ENCODE measurements around the gene BATF3. TPM values are rescaled to one million over a fixed set of nuclear protein-coding genes. Genes with fewer than 3 reads are reported as not detected.
"Not testable (repeated sequence)": the region's sequence is repeated elsewhere in the genome, so short reads cannot be mapped to it uniquely, and the experiment has no call there.

Gene BATF3
- total RNA-seq, 2 donors from 2014 or later = 46.6 to 137 TPM

DNA sequence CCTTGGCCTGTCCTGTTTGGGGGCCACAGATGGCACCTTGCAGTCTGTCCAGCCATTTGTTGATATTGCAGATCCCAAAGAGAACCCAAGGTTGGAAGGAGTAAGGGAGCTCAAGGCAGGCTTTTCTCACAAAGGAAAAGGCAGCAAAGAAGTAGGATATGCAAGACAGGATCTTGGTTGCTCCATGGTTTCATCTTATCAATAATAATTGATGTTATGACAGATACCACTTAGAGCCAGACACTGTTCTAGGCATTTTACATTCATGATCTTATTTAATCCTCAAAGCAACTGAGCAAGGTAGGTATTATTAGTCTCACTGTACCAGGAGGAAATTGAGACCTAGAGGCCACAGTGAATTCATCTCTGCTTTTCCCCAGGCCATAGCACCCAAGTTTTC lies 28.8 kb downstream of the BATF3 start:
- H3K4me1 Mint-ChIP-seq (ENCODE audit: low read depth in 2 of 2) = peaks cover 21 to 39% of the 10 kb centered on the region in 2 donors
- ATAC-seq = no peak
- no peaks in the 10 kb centered on the region for H3K36me3 Mint-ChIP-seq
- H3K4me3 Mint-ChIP-seq = peak overlapping the region; percentile 31
- H3K9me3 Mint-ChIP-seq = no peaks in the 10 kb centered on the region
- peaks cover 20 to 22% of the 10 kb centered on the region in 2 donors for H3K27me3 Mint-ChIP-seq
- DNase-seq (ENCODE audit: low spot score) = no peak
- H3K27ac Mint-ChIP-seq = no peak overlapping the region

DNA sequence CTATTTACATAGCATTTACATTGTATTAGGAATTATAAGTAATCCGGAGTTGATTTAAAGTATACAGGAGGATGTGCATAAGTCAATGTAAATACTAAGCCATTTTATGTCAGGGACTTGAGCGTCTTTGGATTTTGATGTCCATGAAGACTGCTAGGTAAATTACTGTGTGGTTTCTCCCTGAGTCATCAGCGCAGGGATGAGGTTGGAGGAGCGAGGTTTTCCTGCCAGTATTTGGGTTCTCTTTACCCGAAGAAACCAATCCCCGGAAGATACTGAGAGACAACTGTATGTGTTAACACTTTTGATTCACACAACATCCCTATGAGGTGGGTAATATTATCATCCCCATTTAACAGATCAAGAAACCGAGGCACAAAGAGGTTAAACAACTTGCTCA lies 29.3 kb downstream of the BATF3 start:
- peaks cover 20 to 25% of the 10 kb centered on the region in 2 donors for H3K27me3 Mint-ChIP-seq
- no peak overlapping the region for H3K27ac Mint-ChIP-seq
- H3K4me1 Mint-ChIP-seq (ENCODE audit: low read depth in 2 of 2) = peaks cover 26 to 44% of the 10 kb centered on the region in 2 donors
- ATAC-seq = no peak
- H3K36me3 Mint-ChIP-seq = no peaks in the 10 kb centered on the region
- no peak for DNase-seq (ENCODE audit: low spot score)
- H3K4me3 Mint-ChIP-seq = no peak overlapping the region
- no peaks in the 10 kb centered on the region for H3K9me3 Mint-ChIP-seq

- H3K9me3 Mint-ChIP-seq = no peaks in the 10 kb centered on the region
- no peaks in the 10 kb centered on the region for H3K36me3 Mint-ChIP-seq
- H3K27me3 Mint-ChIP-seq = peaks cover 15 to 22% of the 10 kb centered on the region in 2 donors
- no peak for DNase-seq (ENCODE audit: low spot score)
- peak overlapping the region in 1 of 2 donors; percentile 20 for H3K27ac Mint-ChIP-seq
- no peak for ATAC-seq
- peaks cover 29 to 48% of the 10 kb centered on the region in 2 donors for H3K4me1 Mint-ChIP-seq (ENCODE audit: low read depth in 2 of 2)
- H3K4me3 Mint-ChIP-seq = no peak overlapping the region
These were observed 30.0 kb downstream of the BATF3 start for GRCh38 chr1:212669600-212669999.

DNA sequence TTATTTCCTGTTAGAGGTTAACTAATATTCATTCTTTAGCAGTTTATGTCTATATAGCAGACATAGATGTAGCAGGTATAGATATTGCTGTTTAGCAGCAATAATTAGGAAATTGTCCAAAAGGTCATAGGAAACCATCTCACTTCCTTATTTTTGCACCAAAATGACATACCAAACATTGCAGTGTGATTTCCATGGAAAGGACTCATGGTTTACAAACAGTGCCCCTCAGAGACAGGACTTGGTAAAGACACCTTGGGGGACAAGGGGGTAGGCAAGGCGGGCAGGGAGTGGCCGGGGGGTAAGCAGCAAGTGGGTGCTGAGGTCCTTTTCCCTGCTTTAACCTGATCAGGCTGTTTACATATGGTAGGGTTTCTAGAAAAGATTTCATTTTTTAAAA lies 30.5 kb downstream of the BATF3 start:
- ATAC-seq = no peak
- Mint-ChIP-seq H3K9me3 (no peaks in the 10 kb centered on the region), H3K4me3 (no peak overlapping the region), H3K27ac (peak overlapping the region; percentile 7 to 20), H3K4me1 (ENCODE audit: low read depth in 2 of 2) (peaks cover 29 to 49% of the 10 kb centered on the region in 2 donors), H3K36me3 (no peaks in the 10 kb centered on the region), H3K27me3 (peaks cover 13 to 22% of the 10 kb centered on the region in 2 donors)
- no peak for DNase-seq (ENCODE audit: low spot score)

- ATAC-seq = no peak
- H3K9me3 Mint-ChIP-seq = no peaks in the 10 kb centered on the region
- no peak for DNase-seq (ENCODE audit: low spot score)
- H3K27me3 Mint-ChIP-seq = peaks cover 13 to 22% of the 10 kb centered on the region in 2 donors
- peak overlapping the region in 1 of 2 donors; percentile 7 for H3K27ac Mint-ChIP-seq
- H3K36me3 Mint-ChIP-seq = no peaks in the 10 kb centered on the region
- no peak overlapping the region for H3K4me3 Mint-ChIP-seq
- peaks cover 29 to 49% of the 10 kb centered on the region in 2 donors for H3K4me1 Mint-ChIP-seq (ENCODE audit: low read depth in 2 of 2)
These were observed 31.2 kb downstream of the BATF3 start for GRCh38 chr1:212668477-212668876.

GRCh38 chr1:212667223-212668139 lies 32.2 kb downstream of the BATF3 start:
- DNase-seq (ENCODE audit: low spot score) (no peak), ATAC-seq (peak; percentile 64 to 79)
- no peaks in the 10 kb centered on the region for H3K36me3 Mint-ChIP-seq
- peak overlapping the region; percentile 74 for H3K4me3 Mint-ChIP-seq
- peak overlapping the region; percentile 60 to 62 for H3K27ac Mint-ChIP-seq
- peaks cover 13 to 21% of the 10 kb centered on the region in 2 donors for H3K27me3 Mint-ChIP-seq
- no peaks in the 10 kb centered on the region for H3K9me3 Mint-ChIP-seq
- peaks cover 29 to 49% of the 10 kb centered on the region in 2 donors for H3K4me1 Mint-ChIP-seq (ENCODE audit: low read depth in 2 of 2)

DNA sequence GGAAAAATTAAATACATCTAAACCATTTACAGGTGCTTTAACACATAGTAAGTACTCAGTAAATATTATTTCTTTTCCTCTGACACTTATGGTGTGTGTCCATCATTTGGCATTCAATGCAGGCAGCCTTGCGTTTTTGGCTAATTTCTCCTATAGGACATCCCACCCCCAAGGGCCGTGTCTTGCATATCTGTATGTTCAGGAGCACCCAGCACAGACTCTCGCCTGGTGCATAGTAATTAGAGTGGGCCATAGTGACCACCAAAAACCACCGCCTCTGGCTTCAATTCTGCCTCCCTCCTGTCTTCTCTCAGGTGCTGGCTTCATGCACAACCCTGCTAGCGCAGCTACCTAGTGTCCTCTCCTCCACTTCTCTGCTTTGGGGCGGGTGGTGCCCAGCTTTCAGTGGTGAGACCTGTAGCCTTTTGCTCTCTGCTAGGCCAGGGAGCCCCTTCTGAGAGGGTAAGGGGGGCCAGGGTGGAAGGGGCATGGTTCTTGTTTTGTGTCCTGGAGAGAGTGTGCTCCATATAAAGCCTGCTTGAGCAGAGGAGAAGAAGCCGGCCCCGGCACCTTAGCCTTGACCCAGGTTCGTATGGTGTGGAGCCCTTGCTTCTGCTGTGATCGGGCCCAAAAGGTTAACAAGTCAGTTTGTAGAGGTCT lies 33.4 kb downstream of the BATF3 start:
- Mint-ChIP-seq H3K4me1 (ENCODE audit: low read depth in 2 of 2) (peaks cover 25 to 46% of the 10 kb centered on the region in 2 donors), H3K9me3 (no peaks in the 10 kb centered on the region), H3K36me3 (no peaks in the 10 kb centered on the region), H3K27ac (peak overlapping the region; percentile 60 to 62), H3K4me3 (peak overlapping the region; percentile 74), H3K27me3 (peaks cover 17 to 21% of the 10 kb centered on the region in 2 donors)
- ATAC-seq (no peak), DNase-seq (ENCODE audit: low spot score) (no peak)

- ATAC-seq (peak; percentile 93 to 94), DNase-seq (ENCODE audit: low spot score) (peak; percentile 79)
- Mint-ChIP-seq H3K27me3 (peaks cover 17 to 25% of the 10 kb centered on the region in 2 donors), H3K27ac (peak overlapping the region; percentile 40 to 56), H3K36me3 (no peaks in the 10 kb centered on the region), H3K9me3 (no peaks in the 10 kb centered on the region), H3K4me3 (peak overlapping the region; percentile 74), H3K4me1 (ENCODE audit: low read depth in 2 of 2) (peaks cover 22 to 43% of the 10 kb centered on the region in 2 donors)
These were observed 34.2 kb downstream of the BATF3 start for GRCh38 chr1:212665241-212666115.

- no peaks in the 10 kb centered on the region for H3K9me3 Mint-ChIP-seq
- H3K4me3 Mint-ChIP-seq = peak overlapping the region; percentile 44
These were observed 35.0 kb downstream of the BATF3 start for GRCh38 chr1:212664409-212665199.

GRCh38 chr1:212658250-212658649 lies 41.4 kb downstream of the BATF3 start:
- not testable (repeated sequence) for H3K9me3 Mint-ChIP-seq; H3K27ac Mint-ChIP-seq; DNase-seq (ENCODE audit: low spot score); ATAC-seq; H3K4me3 Mint-ChIP-seq; H3K4me1 Mint-ChIP-seq (ENCODE audit: low read depth in 2 of 2); H3K36me3 Mint-ChIP-seq
- H3K27me3 Mint-ChIP-seq = peaks cover 30 to 46% of the 10 kb centered on the region in 2 donors

More at GRCh38 chr1:212664409-212665199, 35.0 kb downstream of the BATF3 start:
- DNase-seq (ENCODE audit: low spot score) (no peak), ATAC-seq (no peak)
- Mint-ChIP-seq H3K4me1 (ENCODE audit: low read depth in 2 of 2) (peaks cover 22 to 43% of the 10 kb centered on the region in 2 donors), H3K27ac (peak overlapping the region in 1 of 2 donors; percentile 40), H3K36me3 (no peaks in the 10 kb centered on the region), H3K27me3 (peaks cover 15 to 28% of the 10 kb centered on the region in 2 donors)

DNA sequence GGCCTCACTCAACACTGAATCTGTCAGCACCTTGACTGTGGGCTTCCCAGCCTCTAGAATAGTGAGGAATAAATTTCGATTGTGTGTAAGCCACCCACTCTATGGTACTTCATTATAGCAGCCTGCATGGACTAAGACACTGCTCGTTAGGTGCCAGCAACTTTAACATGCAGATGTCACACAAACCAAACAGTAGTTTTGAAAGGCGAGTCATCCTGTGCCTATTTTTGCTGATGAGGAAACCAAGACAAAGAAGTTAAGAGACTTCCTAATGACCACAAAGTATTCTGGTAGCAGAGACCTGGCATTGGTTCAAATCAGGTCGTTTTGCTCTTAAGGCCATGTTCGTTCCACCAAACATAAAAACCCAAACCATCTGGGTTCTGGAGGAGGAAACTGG lies 42.9 kb downstream of the BATF3 start:
- Mint-ChIP-seq H3K27ac (no peak overlapping the region), H3K9me3 (no peaks in the 10 kb centered on the region), H3K36me3 (no peaks in the 10 kb centered on the region), H3K4me3 (no peak overlapping the region), H3K27me3 (peaks cover 32 to 39% of the 10 kb centered on the region in 2 donors), H3K4me1 (ENCODE audit: low read depth in 2 of 2) (no peaks in the 10 kb centered on the region)
- no peak for DNase-seq (ENCODE audit: low spot score)
- no peak for ATAC-seq

DNA sequence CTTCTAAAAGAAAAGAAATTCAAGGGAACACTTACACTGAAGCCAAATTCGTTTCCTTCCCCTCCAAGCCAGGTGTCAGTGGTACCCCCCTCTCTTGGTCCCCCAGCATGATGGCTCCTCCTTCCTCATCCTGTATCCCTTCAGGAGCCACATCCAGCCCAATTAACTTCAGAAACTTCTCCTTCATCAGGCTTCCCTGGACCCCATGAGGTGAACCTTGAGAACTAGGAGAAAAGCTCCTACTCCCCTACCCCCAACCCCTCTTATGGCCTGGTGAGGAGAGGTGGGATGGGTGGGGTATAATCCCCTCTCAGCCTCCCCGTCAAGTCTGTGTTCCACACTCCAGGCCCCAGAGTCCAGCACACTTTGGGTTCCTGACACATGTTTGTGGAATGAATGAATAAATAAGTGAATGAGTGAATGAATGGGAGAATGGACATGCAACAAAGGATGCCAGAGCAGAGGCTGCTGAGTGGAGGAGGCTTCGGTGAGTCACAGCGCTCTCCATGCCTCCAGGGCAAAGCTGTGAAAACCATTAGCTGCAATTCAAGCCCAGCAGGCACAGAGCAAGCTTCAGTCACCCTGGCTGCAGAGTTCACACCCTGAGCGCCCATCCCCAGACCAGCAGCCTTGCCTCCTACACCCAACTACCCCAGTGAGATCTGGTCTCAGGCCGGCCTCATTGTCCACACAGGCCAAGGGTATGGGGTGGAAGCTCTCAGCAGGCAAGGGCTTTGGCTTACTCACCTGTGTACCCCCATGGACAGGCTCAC lies 43.8 kb downstream of the BATF3 start:
- Mint-ChIP-seq H3K9me3 (no peaks in the 10 kb centered on the region), H3K4me3 (no peak overlapping the region), H3K4me1 (ENCODE audit: low read depth in 2 of 2) (no peaks in the 10 kb centered on the region), H3K36me3 (no peaks in the 10 kb centered on the region), H3K27ac (no peak overlapping the region), H3K27me3 (peaks cover 31% of the 10 kb centered on the region in 2 donors)
- DNase-seq (ENCODE audit: low spot score) = no peak
- ATAC-seq = peak; percentile 48 to 65
